HG03469 (cell line): Measurements from ENCODE around the gene HMGN2.
A peak's percentile ranks its signal among the peaks of the same experiment; 100 is the strongest.
"Not testable (repeated sequence)": the region's sequence is repeated elsewhere in the genome, so short reads cannot be mapped to it uniquely, and the experiment has no call there.

ENCODE experiments used
- ATAC-seq: cut with Tn5 transposase; IDR thresholded peaks from one replicate; pipeline ENCODE4 v1.9.1; 2021; ENCODE audit warnings: mild to moderate bottlenecking, moderate library complexity, moderate number of reproducible peaks; ENCODE audit not compliant: unreplicated experiment

The HMGN2 gene

DNA sequence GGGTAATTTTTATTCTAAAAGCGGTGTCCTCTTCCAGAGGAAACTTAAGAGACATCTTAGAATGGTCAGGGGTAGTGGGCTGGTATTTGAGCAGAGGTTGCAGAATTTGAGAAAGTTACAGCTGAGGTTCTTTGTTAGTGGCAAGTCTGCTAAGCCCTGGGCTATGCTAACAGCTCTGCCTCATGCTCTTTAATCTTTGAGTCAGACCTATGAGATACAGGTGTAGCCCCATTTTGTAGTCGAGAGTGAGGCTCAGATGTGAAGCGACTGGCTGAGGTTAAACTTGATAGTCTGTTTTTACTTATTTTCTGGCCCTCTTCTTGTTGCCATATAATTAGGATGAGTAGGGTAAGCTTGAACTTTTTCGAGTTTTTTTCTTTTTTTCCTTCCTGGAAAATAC, 4.7 kb downstream of the HMGN2 start:
- ATAC-seq, result no peak

DNA sequence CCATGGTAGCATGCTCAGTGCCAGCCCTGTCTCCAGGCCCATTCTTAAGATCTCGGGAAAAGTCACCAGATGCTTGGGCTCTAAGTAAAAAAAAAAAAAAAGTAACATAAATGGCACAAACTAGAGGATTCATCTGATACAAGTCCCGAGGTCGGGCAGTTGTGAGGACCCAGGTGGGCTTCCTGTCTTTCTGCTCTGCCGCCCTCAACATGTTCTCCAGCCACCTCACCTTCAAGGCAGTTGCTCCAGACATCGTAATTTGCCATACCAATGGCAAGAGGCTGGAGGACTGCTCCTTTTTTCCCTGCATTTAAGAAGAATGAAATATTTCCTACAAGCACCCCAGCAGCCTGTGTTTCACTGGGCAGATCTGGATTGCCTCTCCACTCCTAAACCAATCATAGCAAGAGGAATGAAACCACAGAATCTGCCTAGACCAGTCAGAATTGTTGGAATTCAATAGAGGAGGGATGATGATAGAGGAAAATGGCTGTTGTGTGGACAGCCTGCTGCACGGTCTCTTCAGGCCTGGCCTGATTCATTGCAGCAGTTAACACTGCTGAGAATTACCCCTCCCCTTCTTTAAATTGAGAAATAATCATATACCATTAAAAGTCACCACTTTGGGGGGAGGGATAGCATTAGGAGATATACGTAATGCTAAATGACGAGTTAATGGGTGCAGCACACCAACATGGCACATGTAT, 5.4 kb downstream of the HMGN2 start:
- ATAC-seq, result no peak

DNA sequence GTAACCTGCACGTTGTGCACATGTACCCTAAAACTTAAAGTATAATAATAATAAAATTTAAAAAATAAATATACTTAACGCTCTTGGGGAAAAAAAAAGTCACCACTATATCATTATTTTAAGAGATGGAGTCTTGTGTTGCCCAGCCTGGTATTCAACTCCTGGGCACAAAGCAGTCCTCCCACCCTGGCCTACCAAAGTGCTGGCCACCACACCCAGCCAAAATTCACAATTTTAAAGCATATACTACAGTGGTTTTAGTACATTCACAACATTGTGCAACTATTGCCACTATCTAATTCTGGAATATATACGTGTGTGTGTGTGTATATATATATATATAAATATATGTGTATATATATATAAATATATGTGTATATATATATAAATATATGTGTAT, 5.9 kb downstream of the HMGN2 start:
- no peak for ATAC-seq

DNA sequence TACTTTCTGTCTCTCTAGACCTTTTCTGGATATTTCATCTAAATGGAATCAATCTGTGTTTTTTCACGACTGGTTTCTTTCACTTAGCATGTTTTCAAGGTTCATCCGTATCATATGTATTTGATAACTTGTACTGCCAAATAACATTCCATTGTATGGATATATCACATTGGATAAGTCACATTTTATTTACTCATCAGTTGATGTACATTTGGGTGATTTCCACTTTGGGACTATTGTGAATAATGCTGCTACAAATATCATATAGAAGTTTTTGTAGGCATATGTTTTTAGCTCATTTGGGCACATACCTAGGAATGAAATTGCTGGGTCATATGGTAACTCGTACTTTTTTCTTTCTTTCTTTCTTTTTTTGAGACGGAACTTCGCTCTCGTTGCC, 6.7 kb downstream of the HMGN2 start:
- ATAC-seq, result no peak

DNA sequence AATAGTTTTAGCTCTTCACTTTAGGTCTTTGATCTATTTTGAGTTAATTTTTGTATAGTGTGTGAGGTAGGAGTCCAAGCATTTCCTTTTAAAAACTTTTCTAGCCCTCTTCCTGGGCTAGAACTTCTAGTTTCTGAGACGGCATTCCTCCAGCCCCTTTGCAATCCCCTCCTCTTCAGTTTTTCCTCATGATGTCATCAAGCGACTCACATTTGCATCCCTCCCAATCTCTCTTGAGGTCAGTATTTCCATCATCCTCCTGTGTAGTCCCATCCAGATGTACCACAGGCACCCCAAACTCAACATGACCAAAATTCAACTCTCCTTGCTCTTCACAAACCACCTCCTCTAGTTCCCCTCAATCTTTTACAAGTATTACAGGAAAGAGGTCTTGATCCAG, 10.7 kb downstream of the HMGN2 start:
- no peak for ATAC-seq

DNA sequence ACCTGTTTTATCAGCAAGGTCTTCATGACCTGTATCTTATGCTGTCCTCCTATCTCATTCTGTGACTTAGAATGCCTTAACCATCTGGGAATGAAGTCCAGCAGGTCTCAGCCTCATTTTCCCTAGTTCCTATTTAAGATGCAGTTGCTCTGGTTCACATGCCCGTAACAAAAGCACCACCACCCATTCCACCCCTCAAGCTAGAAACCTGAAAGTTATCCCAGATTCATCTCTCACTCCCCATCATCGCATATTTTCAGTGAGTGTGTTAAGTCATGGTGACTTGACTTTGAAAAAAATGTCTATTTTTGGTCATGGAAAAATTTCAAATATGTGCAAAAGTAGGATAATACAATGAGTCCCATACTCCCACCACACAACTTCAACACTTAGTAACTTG, 11.7 kb downstream of the HMGN2 start:
- ATAC-seq, result no peak

DNA sequence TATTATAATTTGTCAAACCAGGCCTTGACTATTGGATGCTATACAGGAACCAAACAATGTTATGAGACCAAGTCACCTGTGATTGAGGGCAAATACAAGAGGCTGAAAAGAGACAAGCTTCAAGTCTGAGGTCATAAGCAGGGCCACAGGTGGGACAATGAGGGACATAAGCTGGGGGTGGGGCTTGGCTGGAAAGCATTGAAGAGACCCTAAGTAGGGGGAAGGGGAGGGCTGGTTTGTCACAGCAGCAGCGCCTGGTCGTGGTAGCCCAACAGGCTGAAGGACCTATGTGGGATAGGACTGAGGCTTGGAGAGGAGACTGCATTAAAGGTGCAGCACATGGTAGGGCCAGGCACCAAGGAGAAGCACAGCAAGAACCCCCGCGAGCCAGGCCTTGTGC, 17.9 kb downstream of the HMGN2 start:
- ATAC-seq, result no peak

DNA sequence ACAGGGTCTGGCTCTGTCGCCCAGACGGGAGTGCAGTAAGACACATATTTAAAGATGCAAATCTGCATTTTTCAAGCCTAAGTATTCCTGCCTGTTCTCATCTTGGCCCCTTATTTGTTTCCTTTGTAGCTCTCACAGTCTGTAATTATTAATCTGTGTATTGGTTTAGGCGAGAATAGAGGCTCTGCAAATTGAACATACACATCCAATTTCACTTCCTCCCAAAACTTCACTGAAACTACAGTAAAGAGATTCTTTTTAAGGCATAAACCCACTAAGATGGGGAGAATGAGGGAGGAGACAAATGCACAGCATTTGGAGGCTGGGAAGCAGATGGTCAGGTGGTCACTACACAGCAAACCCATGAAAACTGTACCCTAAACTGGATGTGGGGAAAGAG, 21.0 kb downstream of the HMGN2 start:
- ATAC-seq, result no peak

DNA sequence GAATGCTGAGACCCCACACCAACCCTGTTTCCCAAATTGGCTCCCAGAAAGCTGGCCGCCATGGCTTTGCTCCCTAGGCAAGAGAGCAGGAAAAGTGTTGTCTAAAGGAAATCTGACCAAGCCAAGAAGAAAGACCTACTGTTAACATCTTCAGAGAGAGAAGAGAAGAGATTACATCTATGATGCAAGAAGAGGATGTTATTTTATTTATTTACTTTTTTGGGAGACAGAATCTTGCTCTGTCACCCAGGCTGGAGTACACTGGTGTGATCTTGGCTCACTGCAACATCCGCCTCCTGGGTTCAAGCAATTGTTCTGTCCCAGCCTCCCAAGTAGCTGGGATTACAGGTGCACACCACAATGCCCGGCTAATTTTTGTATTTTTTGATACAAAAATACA, 21.7 kb downstream of the HMGN2 start:
- ATAC-seq, result no peak

DNA sequence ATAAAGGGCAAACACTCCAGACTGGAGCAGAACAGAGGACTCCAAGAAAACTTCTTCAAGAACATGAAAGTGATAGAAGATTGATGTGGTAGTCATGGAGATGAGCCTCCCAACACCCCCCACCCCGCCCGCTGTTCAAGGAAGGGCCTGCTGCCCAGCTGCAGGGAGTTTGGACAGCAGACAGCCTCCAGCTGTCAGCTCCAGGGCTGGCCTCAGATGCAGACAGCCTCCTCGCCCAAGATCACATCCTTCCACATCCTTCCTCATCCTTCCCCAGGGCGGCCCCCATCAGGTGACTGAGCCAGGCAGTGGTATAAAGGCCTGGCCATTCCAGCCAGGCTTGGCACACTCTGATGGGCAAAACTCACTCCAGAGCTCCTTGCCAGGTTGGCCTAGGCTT, 24.6 kb downstream of the HMGN2 start:
- no peak for ATAC-seq

DNA sequence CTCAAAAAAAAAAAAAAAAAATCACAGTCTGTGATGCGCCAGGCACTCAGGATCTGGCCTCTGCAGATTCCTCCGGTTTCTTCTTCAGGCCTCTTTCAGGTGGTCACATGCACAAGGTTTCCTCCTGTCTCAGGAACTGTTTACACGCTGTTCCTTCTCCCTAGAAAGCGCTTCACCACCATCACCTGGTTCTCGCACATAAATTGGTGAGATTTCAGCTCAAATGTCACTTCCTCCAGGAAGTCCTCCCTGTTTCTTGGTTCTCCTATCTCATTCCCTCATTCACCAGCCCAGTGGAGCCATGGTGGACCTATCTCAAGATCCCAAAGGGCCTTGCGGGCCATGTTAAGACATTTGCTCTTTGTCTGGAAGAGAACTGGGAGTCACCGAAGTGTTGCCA, 26.7 kb downstream of the HMGN2 start:
- ATAC-seq, result no peak

DNA sequence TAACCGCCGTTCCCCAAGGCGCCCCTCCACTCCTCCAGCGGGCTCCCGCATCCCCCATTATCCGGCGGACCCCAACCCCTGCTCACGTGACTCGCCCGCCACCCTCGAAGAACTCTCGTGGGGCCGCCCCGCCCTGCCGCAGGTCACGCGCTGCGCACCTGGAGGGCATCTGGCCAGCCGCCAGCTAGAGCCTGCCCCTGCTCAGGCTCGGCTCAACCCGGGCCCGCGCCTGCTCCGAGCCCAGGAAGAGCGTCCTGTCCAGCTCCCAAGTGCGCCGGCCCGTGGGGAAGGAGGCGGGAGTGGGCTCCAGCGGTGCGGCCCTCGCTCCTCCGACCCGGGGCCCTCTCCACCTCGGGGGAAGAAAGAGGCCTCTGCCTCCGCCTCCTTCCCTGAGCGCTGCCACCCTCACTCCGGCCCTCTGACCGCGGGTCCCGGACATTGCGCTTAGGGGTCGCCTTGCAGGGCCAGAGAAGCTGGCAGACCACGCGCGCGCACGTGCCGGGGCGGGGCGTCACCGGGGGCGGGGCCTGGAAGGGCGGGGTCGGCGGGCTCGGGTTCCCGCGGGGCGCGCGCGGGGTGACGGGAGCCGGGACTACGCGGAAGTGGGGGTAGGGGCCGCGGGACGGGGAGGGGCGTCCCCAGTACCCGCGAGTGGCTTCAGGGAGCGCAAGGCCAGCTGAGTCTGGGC, 28.4 kb downstream of the HMGN2 start:
- ATAC-seq, result peak; percentile 28

DNA sequence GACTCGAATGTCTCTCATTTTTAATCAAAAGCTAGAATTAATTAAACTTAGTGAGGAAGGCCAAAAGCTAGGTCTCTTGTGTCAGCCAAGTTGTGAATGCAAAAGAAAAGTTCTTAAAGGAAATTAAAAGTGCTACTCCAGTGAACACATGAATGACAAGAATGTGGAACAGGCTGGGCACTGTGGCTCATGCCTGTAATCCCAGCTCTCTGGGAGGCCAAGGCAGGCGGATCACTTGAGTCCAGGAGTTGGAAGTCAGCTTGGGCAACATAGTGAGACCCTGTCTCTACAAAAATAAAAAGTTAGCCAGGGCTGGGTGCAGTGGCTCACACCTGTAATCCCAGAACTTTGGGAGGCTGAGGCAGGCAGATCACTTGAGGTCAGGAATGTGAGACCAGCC, 38.5 kb downstream of the HMGN2 start:
- ATAC-seq, result not testable (repeated sequence)

DNA sequence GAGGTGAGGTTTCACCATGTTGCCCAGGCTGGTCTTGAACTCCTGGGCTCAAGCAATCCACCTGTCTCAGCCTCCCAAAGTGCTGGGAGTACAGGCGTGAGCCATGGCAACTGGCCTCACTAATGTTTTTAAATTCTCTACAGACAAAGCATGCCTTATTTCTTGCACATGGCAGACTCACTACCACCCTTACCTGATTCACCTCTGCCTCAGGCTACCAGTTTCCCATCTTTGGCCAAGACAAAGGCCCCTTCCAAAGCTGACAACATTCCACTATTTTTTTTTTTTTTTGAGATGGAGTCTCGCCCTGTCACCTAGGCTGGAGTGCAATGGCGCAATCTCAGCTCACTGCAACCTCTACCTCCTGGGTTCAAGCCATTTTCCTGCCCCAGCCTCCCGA, 43.6 kb downstream of the HMGN2 start:
- ATAC-seq, result not testable (repeated sequence)

DNA sequence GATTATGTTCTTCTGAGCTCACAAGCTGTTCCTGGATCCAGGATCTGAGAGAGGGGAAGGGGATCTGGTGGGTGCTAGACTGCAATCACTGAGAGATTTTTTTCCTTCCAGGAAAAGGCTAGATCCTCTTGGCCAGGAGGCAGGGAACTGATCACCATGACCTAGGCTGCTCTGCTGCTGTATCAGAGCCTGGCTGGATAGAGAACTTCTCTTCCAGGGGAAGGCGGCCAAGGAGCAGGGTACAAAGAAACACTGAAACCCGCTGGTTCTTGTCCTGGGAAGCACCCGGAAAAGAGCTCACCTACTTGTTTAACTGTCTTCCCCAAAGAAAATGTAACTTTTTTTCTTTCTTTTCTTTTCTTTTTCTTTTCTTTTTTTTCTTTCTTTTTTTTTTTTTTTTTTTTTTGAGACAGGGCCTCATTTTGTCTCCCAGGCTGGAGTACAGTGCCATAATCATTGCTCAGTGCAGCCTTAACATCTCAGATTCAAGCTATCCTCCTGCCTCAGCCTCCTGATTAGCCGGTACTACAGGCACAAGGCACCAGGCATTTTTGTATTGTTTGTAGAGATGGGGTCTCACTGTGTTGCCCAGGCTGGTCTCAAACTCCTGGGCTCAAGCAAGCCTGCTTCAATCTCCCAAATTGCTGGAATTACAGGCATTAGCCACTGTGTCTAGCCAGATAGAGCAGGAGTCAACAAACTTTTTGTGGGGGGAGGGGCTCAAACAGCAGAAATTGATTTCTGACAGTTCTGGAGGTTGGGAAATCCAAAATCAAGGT, 44.9 kb downstream of the HMGN2 start:
- no peak for ATAC-seq

DNA sequence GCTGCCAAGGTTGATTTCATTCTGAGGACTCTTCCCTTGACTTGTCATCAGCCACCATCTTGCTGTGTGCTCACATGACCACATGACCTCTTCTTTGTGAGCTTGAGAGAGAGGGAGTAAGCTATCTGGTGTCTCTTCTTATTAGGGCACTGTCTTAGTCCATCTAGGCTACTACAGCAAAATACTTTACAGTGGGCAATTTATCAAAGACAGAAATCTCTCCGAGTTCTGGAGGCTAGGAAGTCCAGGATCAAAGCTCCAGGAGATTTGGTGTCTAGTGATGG, 45.5 kb downstream of the HMGN2 start:
- no peak for ATAC-seq

DNA sequence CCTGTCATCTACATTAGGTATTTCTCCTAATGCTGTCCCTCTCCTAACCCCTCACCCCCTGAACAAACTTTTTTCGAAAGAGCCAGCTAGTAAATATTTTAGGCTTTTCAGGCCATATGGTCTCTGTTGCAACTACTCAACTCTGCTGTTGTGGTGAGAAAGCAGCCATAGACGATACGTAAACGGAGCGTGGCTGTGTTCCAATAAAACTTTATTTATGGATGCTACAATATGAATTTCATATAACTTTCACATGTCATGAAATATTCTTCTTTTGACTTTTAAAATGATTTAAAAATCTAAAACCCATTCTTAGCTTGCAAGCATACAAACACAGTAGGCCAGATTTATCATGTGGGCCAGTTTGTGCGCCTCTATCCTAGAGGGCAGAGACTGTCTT, 46.1 kb downstream of the HMGN2 start:
- no peak for ATAC-seq

DNA sequence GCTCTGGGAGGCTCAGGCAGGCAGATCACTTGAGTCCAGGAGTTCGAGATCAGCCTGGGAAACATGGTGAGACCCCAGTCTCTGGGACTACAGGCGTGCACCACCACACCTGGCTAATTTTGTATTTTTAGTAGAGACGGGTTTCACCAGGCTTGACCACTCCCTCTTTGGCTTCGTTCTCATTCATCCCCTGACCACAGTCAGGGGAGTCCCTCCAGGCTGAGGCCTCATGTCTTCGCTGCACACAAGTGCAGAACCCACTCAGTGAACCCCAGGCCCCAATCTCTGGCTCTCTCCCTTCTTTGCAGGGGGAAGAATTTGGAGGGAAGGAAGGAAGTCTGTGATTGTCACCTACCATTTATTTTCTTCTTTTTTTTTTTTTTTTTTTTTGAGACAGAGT, 48.1 kb downstream of the HMGN2 start:
- no peak for ATAC-seq

DNA sequence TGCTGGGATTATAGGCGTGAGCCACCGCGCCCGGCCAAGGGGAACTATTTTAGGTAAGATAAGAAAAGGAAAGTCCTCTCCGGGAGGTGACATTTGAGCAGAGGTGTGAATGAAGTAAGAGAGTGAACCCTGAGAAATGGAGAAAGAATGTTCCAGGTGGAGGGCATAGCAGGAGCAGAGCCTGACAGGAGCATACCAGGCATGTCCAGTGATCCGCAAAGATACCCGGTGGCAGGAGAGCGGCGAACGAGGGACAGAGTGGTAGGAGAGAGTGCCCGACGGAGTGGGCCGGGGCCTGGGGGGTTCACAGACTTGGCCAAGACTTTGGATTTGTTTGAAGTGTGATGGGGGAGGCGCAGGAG, 49.4 kb downstream of the HMGN2 start:
- ATAC-seq, result no peak

DNA sequence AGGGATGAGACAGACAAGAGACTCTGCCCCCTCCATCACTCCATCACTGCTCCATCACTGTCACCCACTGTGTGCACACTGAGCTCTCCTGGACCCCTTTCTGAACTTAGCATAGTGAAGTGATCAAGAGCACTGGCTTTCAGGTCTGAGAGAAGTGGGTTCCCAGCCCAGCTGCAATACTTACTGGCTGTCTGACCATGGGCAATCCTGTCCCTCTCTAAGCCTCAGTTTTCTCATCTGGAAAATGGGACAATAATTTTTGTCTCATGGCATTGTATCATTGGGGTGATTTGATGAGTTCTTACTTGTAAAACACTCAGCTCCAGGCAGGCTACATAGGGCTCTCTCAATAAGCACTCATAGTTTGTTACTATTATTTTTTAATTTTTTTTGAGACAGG, 49.8 kb downstream of the HMGN2 start:
- no peak for ATAC-seq

DNA sequence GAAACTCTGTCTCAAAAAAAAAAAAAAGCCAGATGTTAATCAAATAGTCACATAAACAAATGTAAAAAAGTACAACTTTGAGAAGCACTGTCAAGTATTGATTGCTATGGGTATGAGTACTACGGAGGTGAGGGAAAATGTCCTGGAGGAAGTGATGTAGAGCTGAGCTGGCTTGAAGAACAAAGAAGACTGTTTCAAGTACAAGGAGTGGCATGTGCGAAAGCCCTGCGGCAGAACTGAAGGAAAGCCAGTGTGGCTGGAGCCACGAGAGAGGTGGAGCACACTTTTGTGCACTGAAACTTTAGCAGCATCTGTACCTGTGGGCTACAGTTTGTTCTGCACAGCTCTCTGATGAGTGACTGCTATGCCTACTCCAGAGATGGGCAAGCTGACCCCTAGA, 51.9 kb downstream of the HMGN2 start:
- ATAC-seq, result no peak
